ENCODE data around the gene FBXO4. TPM values are rescaled to one million over a fixed set of nuclear protein-coding genes. Genes with fewer than 3 reads are reported as not detected.

The FBXO4 gene
- total RNA-seq = 3.8 TPM
- long read RNA-seq, partial matches to known transcripts = 0 of 6 reads
- long read RNA-seq, other reads (novel, unspliced or antisense) = 3 of 6 reads

- DNase-seq (peak; percentile 92), ATAC-seq (ENCODE audit: poor library complexity) (peak; percentile 99)
- intact Hi-C loops (cut with DNase I) = loop anchor here (5.0 kb wide), 1 partner anchor 68 kb away; no protein-coding TSS in a partner anchor
Observed at GRCh38 chr5:41924872-41925554, at the start of gene FBXO4. TSS of gene FBXO4 (plus strand) at chr5:41925281. CDS start at chr5:41925310, 29 bp downstream.

GRCh38 chr5:41876678-41877077, 48.4 kb upstream of the FBXO4 start:
- ATAC-seq (ENCODE audit: poor library complexity) (no peak), DNase-seq (no peak)
- intact Hi-C loops (cut with DNase I) = no loop called here

GRCh38 chr5:41877408-41877807, 47.7 kb upstream of the FBXO4 start:
- intact Hi-C loops (cut with DNase I) = no loop called here
- DNase-seq = no peak
- no peak for ATAC-seq (ENCODE audit: poor library complexity)

GRCh38 chr5:41878173-41878572, 46.9 kb upstream of the FBXO4 start:
- DNase-seq (no peak), ATAC-seq (ENCODE audit: poor library complexity) (no peak)
- intact Hi-C loops (cut with DNase I) = no loop called here

GRCh38 chr5:41878643-41879478, 46.2 kb upstream of the FBXO4 start:
- intact Hi-C loops (cut with DNase I) = no loop called here
- ATAC-seq (ENCODE audit: poor library complexity) (no peak), DNase-seq (no peak)

- intact Hi-C loops (cut with DNase I) = no loop called here
- no peak for ATAC-seq (ENCODE audit: poor library complexity)
Observed at GRCh38 chr5:41882765-41883164, 42.3 kb upstream of the FBXO4 start.

GRCh38 chr5:41883243-41883642, 41.8 kb upstream of the FBXO4 start:
- intact Hi-C loops (cut with DNase I) = no loop called here
- no peak for ATAC-seq (ENCODE audit: poor library complexity)

More at GRCh38 chr5:41882765-41883164, 42.3 kb upstream of the FBXO4 start:
- no peak for DNase-seq

GRCh38 chr5:41883936-41884335, 41.1 kb upstream of the FBXO4 start:
- no peak for DNase-seq
- intact Hi-C loops (cut with DNase I) = no loop called here
- no peak for ATAC-seq (ENCODE audit: poor library complexity)

More at GRCh38 chr5:41883243-41883642, 41.8 kb upstream of the FBXO4 start:
- DNase-seq = no peak

GRCh38 chr5:41885286-41885685, 39.8 kb upstream of the FBXO4 start:
- intact Hi-C loops (cut with DNase I) = no loop called here
- no peak for ATAC-seq (ENCODE audit: poor library complexity)
- DNase-seq = no peak

GRCh38 chr5:41891066-41891707, 33.9 kb upstream of the FBXO4 start:
- intact Hi-C loops (cut with DNase I) = no loop called here
- ATAC-seq (ENCODE audit: poor library complexity) (no peak), DNase-seq (no peak)

- ATAC-seq (ENCODE audit: poor library complexity) (no peak), DNase-seq (no peak)
- intact Hi-C loops (cut with DNase I) = no loop called here
Observed at GRCh38 chr5:41892031-41892430, 33.0 kb upstream of the FBXO4 start.

- ATAC-seq (ENCODE audit: poor library complexity) (no peak), DNase-seq (no peak)
- intact Hi-C loops (cut with DNase I) = no loop called here
Observed at GRCh38 chr5:41893074-41893851, 31.8 kb upstream of the FBXO4 start.

GRCh38 chr5:41896230-41896629, 28.9 kb upstream of the FBXO4 start:
- ATAC-seq (ENCODE audit: poor library complexity) (no peak), DNase-seq (no peak)
- intact Hi-C loops (cut with DNase I) = no loop called here

GRCh38 chr5:41903382-41903891, 21.6 kb upstream of the FBXO4 start:
- ATAC-seq (ENCODE audit: poor library complexity) (no peak), DNase-seq (no peak)
- intact Hi-C loops (cut with DNase I) = no loop called here

GRCh38 chr5:41903892-41904799, 20.9 kb upstream of the FBXO4 start, which contains the start of gene RIMOC1:
TSS of gene RIMOC1 (plus strand) at chr5:41904344. CDS start at chr5:41904368, 24 bp downstream.
- ATAC-seq (ENCODE audit: poor library complexity) (peak; percentile 99), DNase-seq (peak; percentile 99)
- intact Hi-C loops (cut with DNase I) = no loop called here

GRCh38 chr5:41906151-41906550, 18.9 kb upstream of the FBXO4 start:
- DNase-seq = no peak
- intact Hi-C loops (cut with DNase I) = no loop called here
- no peak for ATAC-seq (ENCODE audit: poor library complexity)

- intact Hi-C loops (cut with DNase I) = no loop called here
- peak; percentile 42 for ATAC-seq (ENCODE audit: poor library complexity)
- DNase-seq = no peak
Observed at GRCh38 chr5:41908374-41909079, 16.6 kb upstream of the FBXO4 start.
